ENCODE measurements around the gene RGS19. TPM values are rescaled to one million over a fixed set of nuclear protein-coding genes. Genes with fewer than 3 reads are reported as not detected.
A peak's percentile ranks its signal among the peaks of the same experiment; 100 is the strongest.

Gene RGS19
- total and polyA plus RNA-seq, 2 of the 8 experiments (the other 6 are each of a cell fraction or from before 2014, with no cell fraction given), result 12.7 to 16.8 TPM

DNA sequence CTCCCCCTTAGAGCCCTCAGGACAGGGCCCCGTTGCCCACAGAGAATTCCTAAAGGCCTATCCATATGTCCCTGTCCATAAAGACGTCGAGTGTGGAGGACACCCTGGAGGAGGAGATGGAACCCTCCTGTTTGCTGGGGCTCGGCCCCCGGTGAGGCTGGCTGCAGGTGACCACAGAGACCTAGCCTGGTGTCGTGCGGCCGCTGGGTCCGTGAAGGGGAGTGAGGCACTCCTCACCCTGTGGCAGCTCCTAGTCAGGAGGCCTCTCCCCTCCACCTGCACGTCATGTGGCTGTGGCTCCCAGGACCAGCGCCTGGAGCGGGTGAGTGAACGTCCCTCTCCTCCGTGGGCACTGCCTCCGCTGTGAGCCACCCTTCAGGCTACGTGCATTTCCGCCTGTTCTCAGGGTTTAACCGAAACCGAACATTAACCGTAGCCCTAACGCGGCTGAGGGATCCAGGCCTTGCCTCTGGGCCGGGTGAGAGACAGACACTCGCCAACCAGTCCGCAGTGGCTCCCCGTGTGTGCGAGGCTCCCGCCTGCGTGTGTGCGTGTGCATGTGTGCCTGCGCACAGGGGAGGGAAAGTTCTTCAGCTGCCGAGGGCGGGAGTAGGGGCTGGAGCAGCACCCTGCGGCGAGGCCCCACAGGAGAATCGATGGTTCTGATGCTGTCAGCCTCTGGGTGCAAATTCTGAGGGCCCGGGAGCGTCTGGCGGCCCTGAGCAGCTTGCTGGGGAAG lies 22.3 kb downstream of the RGS19 start (continued):
- TF ChIP-seq, protein P1, sequence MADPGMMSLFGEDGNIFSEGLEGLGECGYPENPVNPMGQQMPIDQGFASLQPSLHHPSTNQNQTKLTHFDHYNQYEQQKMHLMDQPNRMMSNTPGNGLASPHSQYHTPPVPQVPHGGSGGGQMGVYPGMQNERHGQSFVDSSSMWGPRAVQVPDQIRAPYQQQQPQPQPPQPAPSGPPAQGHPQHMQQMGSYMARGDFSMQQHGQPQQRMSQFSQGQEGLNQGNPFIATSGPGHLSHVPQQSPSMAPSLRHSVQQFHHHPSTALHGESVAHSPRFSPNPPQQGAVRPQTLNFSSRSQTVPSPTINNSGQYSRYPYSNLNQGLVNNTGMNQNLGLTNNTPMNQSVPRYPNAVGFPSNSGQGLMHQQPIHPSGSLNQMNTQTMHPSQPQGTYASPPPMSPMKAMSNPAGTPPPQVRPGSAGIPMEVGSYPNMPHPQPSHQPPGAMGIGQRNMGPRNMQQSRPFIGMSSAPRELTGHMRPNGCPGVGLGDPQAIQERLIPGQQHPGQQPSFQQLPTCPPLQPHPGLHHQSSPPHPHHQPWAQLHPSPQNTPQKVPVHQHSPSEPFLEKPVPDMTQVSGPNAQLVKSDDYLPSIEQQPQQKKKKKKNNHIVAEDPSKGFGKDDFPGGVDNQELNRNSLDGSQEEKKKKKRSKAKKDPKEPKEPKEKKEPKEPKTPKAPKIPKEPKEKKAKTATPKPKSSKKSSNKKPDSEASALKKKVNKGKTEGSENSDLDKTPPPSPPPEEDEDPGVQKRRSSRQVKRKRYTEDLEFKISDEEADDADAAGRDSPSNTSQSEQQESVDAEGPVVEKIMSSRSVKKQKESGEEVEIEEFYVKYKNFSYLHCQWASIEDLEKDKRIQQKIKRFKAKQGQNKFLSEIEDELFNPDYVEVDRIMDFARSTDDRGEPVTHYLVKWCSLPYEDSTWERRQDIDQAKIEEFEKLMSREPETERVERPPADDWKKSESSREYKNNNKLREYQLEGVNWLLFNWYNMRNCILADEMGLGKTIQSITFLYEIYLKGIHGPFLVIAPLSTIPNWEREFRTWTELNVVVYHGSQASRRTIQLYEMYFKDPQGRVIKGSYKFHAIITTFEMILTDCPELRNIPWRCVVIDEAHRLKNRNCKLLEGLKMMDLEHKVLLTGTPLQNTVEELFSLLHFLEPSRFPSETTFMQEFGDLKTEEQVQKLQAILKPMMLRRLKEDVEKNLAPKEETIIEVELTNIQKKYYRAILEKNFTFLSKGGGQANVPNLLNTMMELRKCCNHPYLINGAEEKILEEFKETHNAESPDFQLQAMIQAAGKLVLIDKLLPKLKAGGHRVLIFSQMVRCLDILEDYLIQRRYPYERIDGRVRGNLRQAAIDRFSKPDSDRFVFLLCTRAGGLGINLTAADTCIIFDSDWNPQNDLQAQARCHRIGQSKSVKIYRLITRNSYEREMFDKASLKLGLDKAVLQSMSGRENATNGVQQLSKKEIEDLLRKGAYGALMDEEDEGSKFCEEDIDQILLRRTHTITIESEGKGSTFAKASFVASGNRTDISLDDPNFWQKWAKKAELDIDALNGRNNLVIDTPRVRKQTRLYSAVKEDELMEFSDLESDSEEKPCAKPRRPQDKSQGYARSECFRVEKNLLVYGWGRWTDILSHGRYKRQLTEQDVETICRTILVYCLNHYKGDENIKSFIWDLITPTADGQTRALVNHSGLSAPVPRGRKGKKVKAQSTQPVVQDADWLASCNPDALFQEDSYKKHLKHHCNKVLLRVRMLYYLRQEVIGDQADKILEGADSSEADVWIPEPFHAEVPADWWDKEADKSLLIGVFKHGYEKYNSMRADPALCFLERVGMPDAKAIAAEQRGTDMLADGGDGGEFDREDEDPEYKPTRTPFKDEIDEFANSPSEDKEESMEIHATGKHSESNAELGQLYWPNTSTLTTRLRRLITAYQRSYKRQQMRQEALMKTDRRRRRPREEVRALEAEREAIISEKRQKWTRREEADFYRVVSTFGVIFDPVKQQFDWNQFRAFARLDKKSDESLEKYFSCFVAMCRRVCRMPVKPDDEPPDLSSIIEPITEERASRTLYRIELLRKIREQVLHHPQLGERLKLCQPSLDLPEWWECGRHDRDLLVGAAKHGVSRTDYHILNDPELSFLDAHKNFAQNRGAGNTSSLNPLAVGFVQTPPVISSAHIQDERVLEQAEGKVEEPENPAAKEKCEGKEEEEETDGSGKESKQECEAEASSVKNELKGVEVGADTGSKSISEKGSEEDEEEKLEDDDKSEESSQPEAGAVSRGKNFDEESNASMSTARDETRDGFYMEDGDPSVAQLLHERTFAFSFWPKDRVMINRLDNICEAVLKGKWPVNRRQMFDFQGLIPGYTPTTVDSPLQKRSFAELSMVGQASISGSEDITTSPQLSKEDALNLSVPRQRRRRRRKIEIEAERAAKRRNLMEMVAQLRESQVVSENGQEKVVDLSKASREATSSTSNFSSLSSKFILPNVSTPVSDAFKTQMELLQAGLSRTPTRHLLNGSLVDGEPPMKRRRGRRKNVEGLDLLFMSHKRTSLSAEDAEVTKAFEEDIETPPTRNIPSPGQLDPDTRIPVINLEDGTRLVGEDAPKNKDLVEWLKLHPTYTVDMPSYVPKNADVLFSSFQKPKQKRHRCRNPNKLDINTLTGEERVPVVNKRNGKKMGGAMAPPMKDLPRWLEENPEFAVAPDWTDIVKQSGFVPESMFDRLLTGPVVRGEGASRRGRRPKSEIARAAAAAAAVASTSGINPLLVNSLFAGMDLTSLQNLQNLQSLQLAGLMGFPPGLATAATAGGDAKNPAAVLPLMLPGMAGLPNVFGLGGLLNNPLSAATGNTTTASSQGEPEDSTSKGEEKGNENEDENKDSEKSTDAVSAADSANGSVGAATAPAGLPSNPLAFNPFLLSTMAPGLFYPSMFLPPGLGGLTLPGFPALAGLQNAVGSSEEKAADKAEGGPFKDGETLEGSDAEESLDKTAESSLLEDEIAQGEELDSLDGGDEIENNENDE (IDR thresholded peaks at IDR 0.05; ENCODE audit: insufficient replicate concordance, low read length), result no peak
- TF ChIP-seq TBP (IDR thresholded peaks at IDR 0.05; ENCODE audit: low read depth, low read length) (no peak), SUZ12 (IDR thresholded peaks at IDR 0.05; ENCODE audit: low read length) (0 out of 2 replicates have a peak, but pooled peaks have one; percentile 32), ZNF274 (IDR thresholded peaks at IDR 0.05; ENCODE audit: borderline replicate concordance, extremely low read depth, low read length) (no peak), BRCA1 (IDR thresholded peaks at IDR 0.05; ENCODE audit: low read depth, low read length) (no peak), CEBPB (IDR thresholded peaks at IDR 0.05; ENCODE audit: low read depth, low read length) (no peak)
- TF ChIP-seq, protein P2, sequence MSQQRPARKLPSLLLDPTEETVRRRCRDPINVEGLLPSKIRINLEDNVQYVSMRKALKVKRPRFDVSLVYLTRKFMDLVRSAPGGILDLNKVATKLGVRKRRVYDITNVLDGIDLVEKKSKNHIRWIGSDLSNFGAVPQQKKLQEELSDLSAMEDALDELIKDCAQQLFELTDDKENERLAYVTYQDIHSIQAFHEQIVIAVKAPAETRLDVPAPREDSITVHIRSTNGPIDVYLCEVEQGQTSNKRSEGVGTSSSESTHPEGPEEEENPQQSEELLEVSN (IDR thresholded peaks at IDR 0.05), result peak; percentile 40; the same call in 1 of the 2 replicates
